H1 (cell line): ENCODE measurements around the gene CENPB. TPM values are rescaled to one million over a fixed set of nuclear protein-coding genes. Genes with fewer than 3 reads are reported as not detected.

ENCODE experiments used
- BRCA1 ChIP-seq: IDR thresholded peaks from 2 replicates; pipeline ENCODE4 v1.6.1; 2012; ENCODE audit warnings: low read depth, low read length, improper control_type of control experiment
- EP300 ChIP-seq, 2 experiments: IDR thresholded peaks; 1 replicate in 1 of 2; 2 replicates in 1 of 2; pipeline ENCODE4 v1.6.1; 2011 to 2012; ENCODE audit warnings: low read depth in 2 of 2, low read length in 2 of 2, mild to moderate bottlenecking in 2 of 2, borderline replicate concordance in 1 of 2, inconsistent platforms in 1 of 2, moderate library complexity in 1 of 2
- EZH2 ChIP-seq: fragments of 200-600 bp; sonication (generic); IDR thresholded peaks from 2 replicates; pipeline ENCODE4 v1.7.1; 2012; ENCODE audit warnings: low read depth, mild to moderate bottlenecking, moderate library complexity, low read length, inconsistent platforms; ENCODE audit not compliant: severe bottlenecking
- GABPA ChIP-seq: IDR thresholded peaks from 2 replicates; pipeline ENCODE4 v1.6.1; 2011; ENCODE audit warnings: mild to moderate bottlenecking, low read length, moderate library complexity, borderline replicate concordance; ENCODE audit not compliant: insufficient read depth
- HDAC2 ChIP-seq, 2 experiments: fragments of 300-600 bp in 1 of 2; sonication (generic) in 1 of 2; IDR thresholded peaks; 2 replicates each; pipeline ENCODE4 v1.6.1; 2011 to 2012; ENCODE audit warnings: low read depth in 2 of 2, low read length in 2 of 2, mild to moderate bottlenecking in 2 of 2, moderate library complexity in 2 of 2, borderline replicate concordance in 1 of 2, inconsistent platforms in 1 of 2
- JUN ChIP-seq: IDR thresholded peaks from 2 replicates; pipeline ENCODE4 v1.6.1; 2011; ENCODE audit warnings: low read depth, mild to moderate bottlenecking, improper control_type of control experiment, low read length
- RBBP5 ChIP-seq: IDR thresholded peaks from 2 replicates; pipeline ENCODE4 v1.7.1; 2012; ENCODE audit warnings: low read depth, mild to moderate bottlenecking, inconsistent platforms, low read length, moderate library complexity, borderline replicate concordance
- polyA plus RNA-seq, 7 experiments: library from polyadenylated mRNA; depleted of rRNA in 3 of 7; stranded (reverse) in 5 of 7; unstranded in 2 of 7; fragments of >200 nt in 5 of 7; fragments of 200-250 nt in 2 of 7; gene quantifications; 1 replicate in 5 of 7; 2 replicates in 1 of 7; 4 replicates in 1 of 7; pipeline versions ENCODE4 v1.2.1 to v1.2.3, GENCODE V29; 2011 to 2013; ENCODE audit warnings: missing spikeins in 2 of 7, mixed read lengths in 2 of 7
- total RNA-seq: library from RNA; stranded (reverse); fragmentation: NEBNext Ultra II Directional; extraction: Animal tissue kit (Norgen Biotek cat#: 25700); gene quantifications from 2 replicates; pipeline ENCODE4 v1.2.1, GENCODE V29; 2021

The CENPB gene
- total and polyA plus RNA-seq, 2 of the 8 experiments (the other 6 are each of a cell fraction or from before 2014, with no cell fraction given), result 17.7 to 51.6 TPM

- TF ChIP-seq BRCA1 (0 out of 2 replicates have a peak, but pooled peaks have one; percentile 5), JUN (no peak), HDAC2 (IDR thresholded peaks at IDR 0.05; ENCODE audit: borderline replicate concordance in 1 of 2, low read depth in 2 of 2, low read length in 2 of 2) (peak; percentile 23 to 86; a peak in 2 of 4 replicates), RBBP5 (peak; percentile 100), GABPA (no peak), EP300 (IDR thresholded peaks at IDR 0.05; ENCODE audit: borderline replicate concordance in 1 of 2, low read depth in 2 of 2, low read length in 2 of 2) (peak in 1 of 2 experiments; percentile 36; a peak in 1 of 3 replicates), EZH2 (no peak)
Observed at GRCh38 chr20:3820048-3820900, 33.7 kb upstream of the CENPB start, which contains the start of gene AP5S1 (continued).
